Keratinocyte (primary cell): ENCODE measurements around the gene GXYLT2. TPM values are rescaled to one million over a fixed set of nuclear protein-coding genes. Genes with fewer than 3 reads are reported as not detected.
A peak's percentile ranks its signal among the peaks of the same experiment; 100 is the strongest.

ENCODE experiments used
- DNase-seq: peaks from one replicate; pipeline ENCODE4 v3.0.0-alpha.2; 2011; ENCODE audit warnings: low read depth, missing footprints, low spot score
- FAIRE-seq: peaks from 2 replicates; lab custom pipeline; 2011; peaks lifted over from hg19 to GRCh38; lab: Jason Lieb, UNC
- H2AFZ ChIP-seq: 2 replicates; pipeline ENCODE4 v1.6.0; 2012; ENCODE audit warnings: low read length, control low read depth, inconsistent platforms; ENCODE audit not compliant: control insufficient read depth
- H3K27ac ChIP-seq: 2 replicates; pipeline ENCODE4 v1.5.1; 2011; ENCODE audit warnings: low read length; ENCODE audit not compliant: control insufficient read depth, insufficient read depth
- H3K27me3 ChIP-seq: 3 replicates; pipeline ENCODE4 v1.6.0; 2011; ENCODE audit warnings: low read length; ENCODE audit not compliant: control insufficient read depth, insufficient read depth; ENCODE audit errors: extremely low read depth
- H3K36me3 ChIP-seq, 2 experiments: 2 replicates in 1 of 2; 3 replicates in 1 of 2; pipeline ENCODE4 v1.5.1; 2011; ENCODE audit warnings: low read length in 2 of 2, mild to moderate bottlenecking in 1 of 2; ENCODE audit not compliant: control insufficient read depth in 2 of 2, insufficient read depth in 2 of 2; ENCODE audit errors: extremely low read depth in 1 of 2
- H3K4me1 ChIP-seq: 3 replicates; pipeline ENCODE4 v1.5.1; 2011; ENCODE audit warnings: low read length; ENCODE audit not compliant: control insufficient read depth, insufficient read depth; ENCODE audit errors: extremely low read depth
- H3K4me2 ChIP-seq: 3 replicates; pipeline ENCODE4 v1.6.0; 2011; ENCODE audit warnings: low read depth, low read length; ENCODE audit not compliant: control insufficient read depth, insufficient read depth; ENCODE audit errors: extremely low read depth
- H3K4me3 ChIP-seq, 3 experiments: fragments of 200-600 bp in 1 of 3; sonication (generic) in 1 of 3; 2 replicates in 2 of 3; 3 replicates in 1 of 3; pipeline ENCODE4 v1.5.1; 2011 to 2016; ENCODE audit warnings: low read length in 3 of 3, mild to moderate bottlenecking in 3 of 3, control low read depth in 2 of 3, inconsistent platforms in 1 of 3, low read depth in 1 of 3, mixed read lengths in 1 of 3, mixed run types in 1 of 3, moderate library complexity in 1 of 3; ENCODE audit not compliant: control insufficient read depth in 2 of 3, insufficient read depth in 2 of 3; ENCODE audit errors: extremely low read depth in 1 of 3
- H3K79me2 ChIP-seq: 2 replicates; pipeline ENCODE4 v1.6.0; 2012; ENCODE audit warnings: low read length; ENCODE audit not compliant: control insufficient read depth, insufficient read depth
- H3K9ac ChIP-seq: 3 replicates; pipeline ENCODE4 v1.6.0; 2011; ENCODE audit warnings: low read length; ENCODE audit not compliant: control insufficient read depth, insufficient read depth; ENCODE audit errors: extremely low read depth
- H3K9me1 ChIP-seq: 3 replicates; pipeline ENCODE4 v1.6.0; 2011; ENCODE audit warnings: low read length; ENCODE audit not compliant: control insufficient read depth, insufficient read depth; ENCODE audit errors: extremely low read depth
- H3K9me3 ChIP-seq: 2 replicates; pipeline ENCODE4 v1.5.1; 2012; ENCODE audit warnings: low read depth, low read length; ENCODE audit not compliant: control insufficient read depth
- H4K20me1 ChIP-seq: 3 replicates; pipeline ENCODE4 v1.6.0; 2011; ENCODE audit warnings: low read length; ENCODE audit not compliant: control insufficient read depth, insufficient read depth; ENCODE audit errors: extremely low read depth
- CTCF ChIP-seq, 3 experiments: IDR thresholded peaks in 1 of 3; conservative IDR thresholded peaks in 1 of 3; optimal IDR thresholded peaks in 1 of 3; 2 replicates in 2 of 3; 3 replicates in 1 of 3; pipeline versions ENCODE3 to v1.5.1; 2011; ENCODE audit warnings: low read length in 3 of 3, mild to moderate bottlenecking in 3 of 3, moderate library complexity in 2 of 3, control low read depth in 1 of 3, inconsistent platforms in 1 of 3; ENCODE audit not compliant: insufficient read depth in 2 of 3; ENCODE audit errors: extremely low read depth in 1 of 3
- EZH2 ChIP-seq: IDR thresholded peaks from one replicate; pipeline ENCODE4 v1.6.1; 2012; ENCODE audit warnings: inconsistent platforms, mild to moderate bottlenecking, low read length, moderate library complexity
- dilution Hi-C: fragments of 300-500 bp; cut with MboI; formaldehyde crosslinking; loops from one replicate; pipeline ENCODE4 v1.7.0; 2020; ENCODE audit warnings: low sequenced_read_pairs; ENCODE audit not compliant: extremely low pct_ligation_motif_present
- polyA plus RNA-seq, 5 experiments: library from polyadenylated mRNA; depleted of rRNA in 3 of 5; stranded (reverse) in 3 of 5; stranded (forward) in 1 of 5; unstranded in 1 of 5; fragments of >200 nt; gene quantifications; 1 replicate in 1 of 5; 2 replicates in 3 of 5; 3 replicates in 1 of 5; pipeline versions ENCODE4 v1.2.1 to v1.2.3, GENCODE V29; 2011 to 2012; ENCODE audit warnings: missing spikeins in 2 of 5, low read depth in 1 of 5, low replicate concordance in 1 of 5

Gene GXYLT2
- polyA plus RNA-seq, 1 donor (not counting 4 experiments of a cell fraction or from before 2014, with no cell fraction given) = 1.4 TPM

- Histone ChIP-seq H3K4me2 (no peak overlapping the region), H3K4me3 (no peak overlapping the region), H3K79me2 (peaks cover 97% of the 10 kb centered on the region), H3K9ac (no peak overlapping the region), H3K9me3 (no peaks in the 10 kb centered on the region), H2AFZ (no peak overlapping the region), H3K4me1 (peaks cover 12% of the 10 kb centered on the region), H3K36me3 (peaks cover 4 to 6% of the 10 kb centered on the region in 2 experiments), H4K20me1 (peaks cover 27% of the 10 kb centered on the region), H3K27ac (no peak overlapping the region), H3K27me3 (no peaks in the 10 kb centered on the region), H3K9me1 (peaks cover 8% of the 10 kb centered on the region)
- FAIRE-seq = no peak
- dilution Hi-C loops = no loop called here
- TF ChIP-seq EZH2 = no peak
- no peak for TF ChIP-seq CTCF (optimal IDR thresholded peaks at IDR 0.05 in 1 of 3, IDR thresholded peaks at IDR 0.05 in 1 of 3, conservative IDR thresholded peaks at IDR 0.05 in 1 of 3; ENCODE audit: extremely low read depth in 1 of 3, insufficient read depth in 2 of 3, low read length in 3 of 3)
- no peak for DNase-seq
These were observed 133.5 kb downstream of the GXYLT2 start for GRCh38 chr3:73021301-73021835.

GRCh38 chr3:73024836-73025235 is 137.0 kb downstream of the GXYLT2 start:
- Histone ChIP-seq H3K79me2 (peaks cover 96% of the 10 kb centered on the region), H3K4me3 (no peak overlapping the region), H3K9ac (no peak overlapping the region), H3K4me2 (peak overlapping the region; percentile 32), H2AFZ (no peak overlapping the region), H3K27me3 (no peaks in the 10 kb centered on the region), H3K9me1 (peaks cover 6% of the 10 kb centered on the region), H3K4me1 (peaks cover 28% of the 10 kb centered on the region), H3K27ac (no peak overlapping the region), H3K36me3 (peaks cover 0 to 2% of the 10 kb centered on the region in 2 experiments), H4K20me1 (peaks cover 37% of the 10 kb centered on the region), H3K9me3 (no peaks in the 10 kb centered on the region)
- TF ChIP-seq EZH2 (no peak), CTCF (optimal IDR thresholded peaks at IDR 0.05 in 1 of 3, IDR thresholded peaks at IDR 0.05 in 1 of 3, conservative IDR thresholded peaks at IDR 0.05 in 1 of 3; ENCODE audit: extremely low read depth in 1 of 3, insufficient read depth in 2 of 3, low read length in 3 of 3) (no peak)
- DNase-seq = no peak
- FAIRE-seq = no peak
- dilution Hi-C loops = no loop called here
